GM23338 (cell line): ENCODE results near the gene CLCNKA. TPM values are rescaled to one million over a fixed set of nuclear protein-coding genes. Genes with fewer than 3 reads are reported as not detected.

Experiments used
- ATAC-seq: fragments of 200-7000 bp; cut with Tn5 transposase; 3 replicates; pipeline ENCODE4 v1.9.1; 2020
- DNase-seq: peaks from one replicate; pipeline ENCODE4 v3.0.0-alpha.2; 2015; ENCODE audit warnings: low spot score
- H2AFZ ChIP-seq: fragments of 200-600 bp; sonication (generic); 2 replicates; pipeline ENCODE4 v1.8.0; 2016; ENCODE audit warnings: antibody characterized with exemption, mild to moderate bottlenecking, moderate library complexity
- H3F3A ChIP-seq: fragments of 200-600 bp; sonication (generic); replicated peaks from 2 replicates; pipeline ENCODE4 v1.8.0; 2017; ENCODE audit warnings: antibody characterized with exemption, mixed run types, low read depth
- H3K27ac ChIP-seq: fragments of 200-600 bp; sonication (generic); 2 replicates; pipeline ENCODE4 v1.6.1; 2016; ENCODE audit warnings: low read depth
- H3K27me3 ChIP-seq: fragments of 200-600 bp; sonication (generic); 2 replicates; pipeline ENCODE4 v1.8.0; 2016; ENCODE audit warnings: mild to moderate bottlenecking, mixed run types, moderate library complexity; ENCODE audit not compliant: insufficient read depth
- H3K36me3 ChIP-seq: fragments of 200-600 bp; sonication (generic); 2 replicates; pipeline ENCODE4 v1.8.0; 2016; ENCODE audit warnings: mild to moderate bottlenecking; ENCODE audit not compliant: insufficient read depth
- H3K4me1 ChIP-seq: fragments of 200-600 bp; sonication (generic); 2 replicates; pipeline ENCODE4 v1.8.0; 2016; ENCODE audit warnings: mild to moderate bottlenecking, moderate library complexity; ENCODE audit not compliant: insufficient read depth
- H3K4me2 ChIP-seq: fragments of 200-600 bp; sonication (generic); 2 replicates; pipeline ENCODE4 v1.7.1; 2017; ENCODE audit warnings: mixed run types
- H3K4me3 ChIP-seq: fragments of 200-600 bp; sonication (generic); 2 replicates; pipeline ENCODE4 v1.6.1; 2016; ENCODE audit warnings: mixed run types
- H3K79me2 ChIP-seq: fragments of 200-600 bp; sonication (generic); replicated peaks from 2 replicates; pipeline ENCODE4 v1.8.0; 2017; ENCODE audit warnings: mild to moderate bottlenecking; ENCODE audit not compliant: insufficient read depth
- H3K9me2 ChIP-seq: fragments of 200-600 bp; sonication (generic); 2 replicates; pipeline ENCODE4 v1.8.0; 2017; ENCODE audit not compliant: insufficient read depth
- H4K20me1 ChIP-seq: fragments of 200-600 bp; sonication (generic); replicated peaks from 2 replicates; pipeline ENCODE4 v1.8.0; 2017; ENCODE audit warnings: mild to moderate bottlenecking; ENCODE audit not compliant: insufficient read depth
- H3K27ac Mint-ChIP-seq: 2 replicates; pipeline ENCODE4 v1.8.0; 2020; ENCODE audit warnings: inconsistent platforms, mild to moderate bottlenecking, moderate library complexity, mixed read lengths
- H3K27me3 Mint-ChIP-seq: 3 replicates; pipeline ENCODE4 v1.8.0; 2022; ENCODE audit warnings: low read depth, mild to moderate bottlenecking, moderate library complexity, mixed read lengths, inconsistent platforms; ENCODE audit not compliant: insufficient read depth, poor library complexity
- H3K36me3 Mint-ChIP-seq: 3 replicates; pipeline ENCODE4 v1.8.0; 2021; ENCODE audit warnings: low read depth, mild to moderate bottlenecking, inconsistent platforms, moderate library complexity, mixed read lengths
- H3K4me1 Mint-ChIP-seq: 3 replicates; pipeline ENCODE4 v1.8.0; 2020; ENCODE audit warnings: mild to moderate bottlenecking, inconsistent platforms, mixed read lengths
- H3K4me3 Mint-ChIP-seq: 3 replicates; pipeline ENCODE4 v1.8.0; 2021; ENCODE audit warnings: moderate library complexity, mild to moderate bottlenecking, inconsistent platforms, mixed read lengths
- H3K9me3 Mint-ChIP-seq: 3 replicates; pipeline ENCODE4 v1.8.0; 2020; ENCODE audit warnings: moderate library complexity, mild to moderate bottlenecking, inconsistent platforms, mixed read lengths
- CREB1 ChIP-seq: fragments of 250-450 bp; sonication (Bioruptor Pico); IDR thresholded peaks from 2 replicates; pipeline ENCODE4 v1.5.0; 2020; ENCODE audit warnings: low read depth, mild to moderate bottlenecking, moderate library complexity
- EZH2phosphoT487 ChIP-seq: fragments of 200-600 bp; sonication (generic); IDR thresholded peaks from one replicate; pipeline ENCODE4 v1.8.1; 2018; ENCODE audit warnings: antibody characterized with exemption; ENCODE audit not compliant: unreplicated experiment
- JUNB ChIP-seq: IDR thresholded peaks from one replicate; pipeline ENCODE4 v1.6.1; 2016; ENCODE audit warnings: antibody characterized with exemption; ENCODE audit not compliant: unreplicated experiment
- NANOG ChIP-seq: IDR thresholded peaks from 2 replicates; pipeline ENCODE4 v1.6.1; 2016; ENCODE audit warnings: antibody characterized with exemption, borderline replicate concordance
- POLR2AphosphoS5 ChIP-seq: IDR thresholded peaks from 2 replicates; pipeline ENCODE4 v1.6.1; 2016; ENCODE audit warnings: antibody characterized with exemption, low read depth
- STAT1 ChIP-seq: IDR thresholded peaks from one replicate; pipeline ENCODE4 v1.6.1; 2016; ENCODE audit warnings: antibody characterized with exemption; ENCODE audit not compliant: unreplicated experiment
- ZNF114 ChIP-seq: fragments of 250-450 bp; sonication (Bioruptor Pico); IDR thresholded peaks from 2 replicates; pipeline ENCODE4 v1.5.0; 2020; ENCODE audit warnings: mild to moderate bottlenecking, moderate library complexity
- ZNF331 ChIP-seq: fragments of 250-450 bp; sonication (Bioruptor Pico); IDR thresholded peaks from 2 replicates; pipeline ENCODE4 v1.5.0; 2020; ENCODE audit warnings: low read depth, mild to moderate bottlenecking, moderate library complexity
- polyA plus RNA-seq: library from polyadenylated mRNA; unstranded; fragments of >200 nt; fragmentation: Nextera tagmentation; extraction: Ambion mirVana; gene quantifications from 2 replicates; pipeline ENCODE4 v1.2.1, GENCODE V29; 2016
- total RNA-seq: library from RNA; depleted of rRNA; stranded (reverse); fragments of >200 nt; shearing (Covaris generic); gene quantifications from 2 replicates; pipeline ENCODE4 v1.2.3, GENCODE V29; 2014
- TF ChIP-seq, protein P1 (sequence below), 2 experiments: fragments of 200-600 bp in 1 of 2; sonication (generic) in 1 of 2; conservative IDR thresholded peaks; 2 replicates each; pipeline versions ENCODE4 v1.5.1 to v1.6.1; 2016 to 2017; ENCODE audit warnings: antibody characterized with exemption in 2 of 2, low read depth in 2 of 2, mild to moderate bottlenecking in 2 of 2, moderate library complexity in 1 of 2

The CLCNKA gene
- total and polyA plus RNA-seq, 2 experiments from 2014 or later, result 0.59 to 0.76 TPM

DNA sequence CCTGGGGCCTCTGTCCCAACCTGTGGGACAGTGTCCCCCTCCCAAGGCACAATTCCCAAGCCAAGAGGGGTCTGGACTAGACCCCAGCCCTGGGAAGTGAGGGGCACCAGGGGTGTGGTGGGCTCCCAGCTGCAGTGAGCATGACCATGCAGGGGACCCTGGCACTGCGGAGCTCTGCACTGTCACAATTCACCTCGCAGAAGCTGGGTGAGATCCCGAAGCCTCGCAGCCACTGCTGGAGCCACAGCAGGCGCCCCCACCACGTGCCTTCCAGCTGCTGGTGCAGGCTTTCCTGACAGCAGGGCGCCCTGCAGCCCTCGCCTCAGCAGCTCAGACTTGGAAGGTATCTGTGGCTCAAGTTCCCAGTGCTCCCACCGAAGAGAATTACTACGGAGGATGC, 27.8 kb upstream of the CLCNKA start:
- no peak overlapping the region for H3K4me3 Mint-ChIP-seq
- H3K9me3 Mint-ChIP-seq, result no peaks in the 10 kb centered on the region
- H4K20me1 ChIP-seq, result no peaks in the 10 kb centered on the region
- TF ChIP-seq CREB1 (no peak), NANOG (no peak), ZNF331 (CRISPR knock-in tag) (no peak), STAT1 (no peak), EZH2phosphoT487 (no peak), JUNB (no peak), ZNF114 (CRISPR knock-in tag) (no peak)
- TF ChIP-seq, protein P1, sequence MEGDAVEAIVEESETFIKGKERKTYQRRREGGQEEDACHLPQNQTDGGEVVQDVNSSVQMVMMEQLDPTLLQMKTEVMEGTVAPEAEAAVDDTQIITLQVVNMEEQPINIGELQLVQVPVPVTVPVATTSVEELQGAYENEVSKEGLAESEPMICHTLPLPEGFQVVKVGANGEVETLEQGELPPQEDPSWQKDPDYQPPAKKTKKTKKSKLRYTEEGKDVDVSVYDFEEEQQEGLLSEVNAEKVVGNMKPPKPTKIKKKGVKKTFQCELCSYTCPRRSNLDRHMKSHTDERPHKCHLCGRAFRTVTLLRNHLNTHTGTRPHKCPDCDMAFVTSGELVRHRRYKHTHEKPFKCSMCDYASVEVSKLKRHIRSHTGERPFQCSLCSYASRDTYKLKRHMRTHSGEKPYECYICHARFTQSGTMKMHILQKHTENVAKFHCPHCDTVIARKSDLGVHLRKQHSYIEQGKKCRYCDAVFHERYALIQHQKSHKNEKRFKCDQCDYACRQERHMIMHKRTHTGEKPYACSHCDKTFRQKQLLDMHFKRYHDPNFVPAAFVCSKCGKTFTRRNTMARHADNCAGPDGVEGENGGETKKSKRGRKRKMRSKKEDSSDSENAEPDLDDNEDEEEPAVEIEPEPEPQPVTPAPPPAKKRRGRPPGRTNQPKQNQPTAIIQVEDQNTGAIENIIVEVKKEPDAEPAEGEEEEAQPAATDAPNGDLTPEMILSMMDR (conservative IDR thresholded peaks at IDR 0.05; ENCODE audit: low read depth in 2 of 2), result no peak
- ATAC-seq, result no peak
- H3K27me3 ChIP-seq, result no peaks in the 10 kb centered on the region
- H3K79me2 ChIP-seq, result no peaks in the 10 kb centered on the region
- no peak overlapping the region for H2AFZ ChIP-seq
- no peak overlapping the region for H3K4me3 ChIP-seq
- H3K4me2 ChIP-seq, result no peak overlapping the region
- no peaks in the 10 kb centered on the region for H3K36me3 ChIP-seq
- H3K27me3 Mint-ChIP-seq, result peaks cover 6% of the 10 kb centered on the region
- H3K4me1 ChIP-seq, result no peaks in the 10 kb centered on the region
- no peak overlapping the region for H3K27ac Mint-ChIP-seq
- H3K4me1 Mint-ChIP-seq, result no peaks in the 10 kb centered on the region
- no peak for DNase-seq
- H3F3A ChIP-seq, result no peaks in the 10 kb centered on the region
- no peaks in the 10 kb centered on the region for H3K9me2 ChIP-seq
- H3K36me3 Mint-ChIP-seq, result no peaks in the 10 kb centered on the region
- no peak overlapping the region for H3K27ac ChIP-seq

- Mint-ChIP-seq H3K4me3 (no peak overlapping the region), H3K4me1 (no peaks in the 10 kb centered on the region), H3K36me3 (no peaks in the 10 kb centered on the region), H3K27me3 (peaks cover 7% of the 10 kb centered on the region), H3K9me3 (no peaks in the 10 kb centered on the region), H3K27ac (no peak overlapping the region)
- Histone ChIP-seq H4K20me1 (no peaks in the 10 kb centered on the region), H3K36me3 (no peaks in the 10 kb centered on the region), H3K4me3 (no peak overlapping the region), H3K79me2 (no peaks in the 10 kb centered on the region), H3F3A (no peaks in the 10 kb centered on the region), H3K9me2 (no peaks in the 10 kb centered on the region), H3K4me2 (no peak overlapping the region), H3K27me3 (no peaks in the 10 kb centered on the region), H3K4me1 (no peaks in the 10 kb centered on the region), H3K27ac (no peak overlapping the region), H2AFZ (no peak overlapping the region)
- peak; percentile 61 for DNase-seq
- ATAC-seq, result peak; percentile 87
- TF ChIP-seq, protein P1 (conservative IDR thresholded peaks at IDR 0.05; ENCODE audit: low read depth in 2 of 2), result peak; percentile 49 to 79
- TF ChIP-seq POLR2AphosphoS5, result no peak
Measured at GRCh38 chr1:15994590-15995351, 27.1 kb upstream of the CLCNKA start.
